IMR-90 (cell line): ENCODE measurements around the gene GPR45. TPM values are rescaled to one million over a fixed set of nuclear protein-coding genes. Genes with fewer than 3 reads are reported as not detected.

ENCODE experiments used
- ATAC-seq: fragments of 200-7000 bp; cut with Tn5 transposase; 2 replicates; pipeline ENCODE4 v1.9.1; 2020; ENCODE audit warnings: low read depth, mild to moderate bottlenecking, moderate library complexity
- BruUV-seq: library from RNA; stranded (reverse); fragments of 400-500 nt; replicated peaks from 2 replicates; lab custom pipeline; 2021; lab: Mats Ljungman, UMichigan
- CTCF ChIA-PET: fragments of 300-600 bp; formaldehyde crosslinking; extraction: SDS; loops from one replicate; lab custom pipeline; 2021; ENCODE audit warnings: antibody characterized with exemption; lab: Yijun Ruan, JAX
- POLR2A ChIA-PET: fragments of 300-600 bp; sonication (Branson Sonifier 250); formaldehyde crosslinking; loops from one replicate; lab custom pipeline; 2022; ENCODE audit warnings: antibody characterized with exemption; ENCODE audit not compliant: unreplicated experiment; lab: Charles Lee
- DNase-seq: peaks from one replicate; pipeline ENCODE4 v3.0.0; 2013
- H2AFZ ChIP-seq: replicated peaks from 2 replicates; pipeline ENCODE3; 2013; ENCODE audit warnings: low read length, mild to moderate bottlenecking; ENCODE audit not compliant: poor library complexity
- H2AK5ac ChIP-seq: 2 replicates; pipeline ENCODE4 v1.6.1; 2013; ENCODE audit warnings: low read depth, low read length, inconsistent platforms
- H2AK9ac ChIP-seq: replicated peaks from 2 replicates; pipeline ENCODE3; 2013; ENCODE audit warnings: mild to moderate bottlenecking, low read depth, low read length, moderate library complexity; ENCODE audit not compliant: poor library complexity
- H2BK120ac ChIP-seq: 2 replicates; pipeline ENCODE4 v1.6.1; 2013; ENCODE audit warnings: low read depth, low read length, inconsistent platforms
- H2BK15ac ChIP-seq: 3 replicates; pipeline ENCODE4 v1.6.1; 2013; ENCODE audit warnings: low read depth, low read length, inconsistent platforms
- H2BK20ac ChIP-seq: 2 replicates; pipeline ENCODE4 v1.6.1; 2013; ENCODE audit warnings: low read depth, mild to moderate bottlenecking, inconsistent platforms, low read length, moderate library complexity
- H2BK5ac ChIP-seq: 2 replicates; pipeline ENCODE4 v1.6.1; 2013; ENCODE audit warnings: mild to moderate bottlenecking, low read depth, low read length, inconsistent platforms; ENCODE audit not compliant: poor library complexity, severe bottlenecking
- H3K14ac ChIP-seq: replicated peaks from 2 replicates; pipeline ENCODE4 v1.6.1; 2013; ENCODE audit warnings: low read depth, low read length, inconsistent platforms
- H3K18ac ChIP-seq: 2 replicates; pipeline ENCODE4 v1.6.1; 2013; ENCODE audit warnings: low read depth, low read length, control low read depth
- H3K23ac ChIP-seq: 2 replicates; pipeline ENCODE4 v1.6.1; 2013; ENCODE audit warnings: low read depth, low read length, inconsistent platforms
- H3K27ac ChIP-seq: 2 replicates; pipeline ENCODE4 v1.5.1; 2013; ENCODE audit warnings: mild to moderate bottlenecking, control low read depth, low read length; ENCODE audit not compliant: insufficient read depth
- H3K27me3 ChIP-seq: 2 replicates; pipeline ENCODE4 v1.6.1; 2013; ENCODE audit warnings: low read length; ENCODE audit not compliant: control insufficient read depth, insufficient read depth
- H3K36me3 ChIP-seq: 2 replicates; pipeline ENCODE4 v1.6.1; 2013; ENCODE audit warnings: low read length, mixed read lengths; ENCODE audit not compliant: control insufficient read depth, insufficient read depth
- H3K4ac ChIP-seq: 2 replicates; pipeline ENCODE4 v1.6.1; 2013; ENCODE audit warnings: low read depth, low read length, inconsistent platforms
- H3K4me1 ChIP-seq: 2 replicates; pipeline ENCODE4 v1.6.1; 2013; ENCODE audit warnings: low read length, mixed read lengths; ENCODE audit not compliant: control insufficient read depth, insufficient read depth
- H3K4me2 ChIP-seq: 2 replicates; pipeline ENCODE4 v1.6.1; 2013; ENCODE audit warnings: low read depth, mild to moderate bottlenecking, control low read depth, low read length, moderate library complexity
- H3K4me3 ChIP-seq: 2 replicates; pipeline ENCODE4 v1.5.1; 2013; ENCODE audit warnings: low read depth, mild to moderate bottlenecking, control low read depth, low read length, moderate library complexity; ENCODE audit not compliant: insufficient read depth
- H3K56ac ChIP-seq: 2 replicates; pipeline ENCODE4 v1.6.1; 2013; ENCODE audit warnings: low read length, inconsistent platforms; ENCODE audit not compliant: insufficient read depth; ENCODE audit errors: extremely low read depth
- H3K79me1 ChIP-seq, 2 experiments: 2 replicates each; pipeline ENCODE4 v1.6.1; 2013; ENCODE audit warnings: low read length in 2 of 2, inconsistent platforms in 1 of 2, low read depth in 1 of 2
- H3K9ac ChIP-seq: 2 replicates; pipeline ENCODE4 v1.6.1; 2013; ENCODE audit warnings: low read depth, low read length, control low read depth
- H3K9me1 ChIP-seq: 2 replicates; pipeline ENCODE4 v1.6.1; 2013; ENCODE audit warnings: low read length, inconsistent platforms; ENCODE audit not compliant: insufficient read depth
- H3K9me3 ChIP-seq: 2 replicates; pipeline ENCODE4 v1.6.1; 2013; ENCODE audit warnings: low read length; ENCODE audit not compliant: control insufficient read depth, insufficient read depth
- H4K20me1 ChIP-seq: 2 replicates; pipeline ENCODE4 v1.6.1; 2013; ENCODE audit warnings: low read length, inconsistent platforms; ENCODE audit not compliant: insufficient read depth
- H4K5ac ChIP-seq: 2 replicates; pipeline ENCODE4 v1.6.1; 2013; ENCODE audit warnings: mild to moderate bottlenecking, low read depth, low read length, control low read depth
- H4K8ac ChIP-seq, 2 experiments: 2 replicates each; pipeline ENCODE4 v1.6.1; 2013; ENCODE audit warnings: low read depth in 2 of 2, low read length in 2 of 2, control low read depth in 1 of 2, inconsistent platforms in 1 of 2
- H4K91ac ChIP-seq: 2 replicates; pipeline ENCODE4 v1.6.1; 2013; ENCODE audit warnings: low read depth, low read length, inconsistent platforms; ENCODE audit not compliant: insufficient read depth
- BHLHE40 ChIP-seq: fragments of 150-350 bp; IDR thresholded peaks from 2 replicates; pipeline ENCODE4 v1.6.1; 2016; ENCODE audit warnings: mild to moderate bottlenecking, low read depth, low read length
- CEBPB ChIP-seq: IDR thresholded peaks from 2 replicates; pipeline ENCODE4 v1.6.1; 2012; ENCODE audit warnings: low read depth, low read length, improper control_type of control experiment
- CHD1 ChIP-seq: IDR thresholded peaks from 2 replicates; pipeline ENCODE4 v1.6.1; 2012; ENCODE audit warnings: low read depth, low read length, improper control_type of control experiment
- CTCF ChIP-seq: conservative IDR thresholded peaks from 2 replicates; pipeline ENCODE4 v1.5.1; 2012; ENCODE audit warnings: mild to moderate bottlenecking, low read depth, low read length, improper control_type of control experiment
- ELK1 ChIP-seq: fragments of 150-350 bp; IDR thresholded peaks from 2 replicates; pipeline ENCODE4 v1.6.1; 2016; ENCODE audit warnings: low read depth, mild to moderate bottlenecking, low read length, moderate library complexity, borderline replicate concordance
- FOS ChIP-seq: fragments of 150-350 bp; IDR thresholded peaks from 2 replicates; pipeline ENCODE4 v1.6.1; 2016; ENCODE audit warnings: low read depth, low read length
- MAFK ChIP-seq: IDR thresholded peaks from 2 replicates; pipeline ENCODE4 v1.6.1; 2012; ENCODE audit warnings: low read depth, low read length, improper control_type of control experiment
- MAZ ChIP-seq: IDR thresholded peaks from 2 replicates; pipeline ENCODE4 v1.6.1; 2012; ENCODE audit warnings: low read depth, mild to moderate bottlenecking, low read length, improper control_type of control experiment, moderate library complexity, borderline replicate concordance
- MXI1 ChIP-seq: IDR thresholded peaks from 2 replicates; pipeline ENCODE4 v1.6.1; 2012; ENCODE audit warnings: low read depth, mild to moderate bottlenecking, low read length, moderate library complexity, borderline replicate concordance
- NFE2L2 ChIP-seq: fragments of 150-350 bp; IDR thresholded peaks from 2 replicates; pipeline ENCODE4 v1.6.1; 2016; ENCODE audit warnings: low read depth, mild to moderate bottlenecking, low read length
- POLR2A ChIP-seq: IDR thresholded peaks from 2 replicates; pipeline ENCODE4 v1.6.1; 2012; ENCODE audit warnings: mild to moderate bottlenecking, low read depth, low read length
- RAD21 ChIP-seq: IDR thresholded peaks from 2 replicates; pipeline ENCODE4 v1.6.1; 2012; ENCODE audit warnings: low read length, improper control_type of control experiment
- RCOR1 ChIP-seq: IDR thresholded peaks from 2 replicates; pipeline ENCODE4 v1.6.1; 2012; ENCODE audit warnings: mild to moderate bottlenecking, low read length, improper control_type of control experiment; ENCODE audit not compliant: insufficient replicate concordance
- RFX5 ChIP-seq: IDR thresholded peaks from 2 replicates; pipeline ENCODE4 v1.8.0; 2012; ENCODE audit warnings: low read depth, mild to moderate bottlenecking, low read length, moderate library complexity
- SMC3 ChIP-seq: fragments of 150-350 bp; IDR thresholded peaks from 2 replicates; pipeline ENCODE4 v1.6.1; 2016; ENCODE audit warnings: low read depth, mild to moderate bottlenecking, antibody characterized with exemption, low read length, moderate library complexity
- USF2 ChIP-seq: fragments of 150-350 bp; IDR thresholded peaks from 2 replicates; pipeline ENCODE4 v1.6.1; 2017; ENCODE audit warnings: mild to moderate bottlenecking, antibody characterized with exemption, low read length, low read depth
- WGBS, 2 experiments: methylation state at CpG; one replicate each; pipeline versions ENCODE4 v1.1.5 to v1.1.7; 2013; ENCODE audit warnings: missing lambda C conversion rate in 2 of 2; ENCODE audit not compliant: insufficient read length in 1 of 2; ENCODE audit errors: extremely low coverage in 2 of 2; 5-methylcytosine and 5-hydroxymethylcytosine counted together
- dilution Hi-C: fragments of 300-500 bp; cut with HindIII; formaldehyde crosslinking; loops from one replicate; pipeline ENCODE4 v1.14.3; 2018; ENCODE audit warnings: low sequenced_read_pairs; ENCODE audit not compliant: unreplicated experiment
- in situ Hi-C: fragments of 300-500 bp; cut with MboI; formaldehyde crosslinking; loops from 3 replicates; pipeline ENCODE4 v1.14.3; 2019; ENCODE audit warnings: low sequenced_read_pairs, inconsistent platforms, mixed read lengths
- intact Hi-C: fragments of 100-400 bp; cut with micrococcal nuclease; formaldehyde crosslinking; loops from 2 replicates; pipeline ENCODE4 v1.10.0; 2022
- polyA plus RNA-seq, 3 experiments: library from polyadenylated mRNA; depleted of rRNA; stranded (reverse); fragments of >200 nt; gene quantifications; 2 replicates each; pipeline ENCODE4 v1.2.3, GENCODE V29; 2012; ENCODE audit warnings: low replicate concordance in 1 of 3
- total RNA-seq: library from RNA; depleted of rRNA; stranded (reverse); fragments of >200 nt; gene quantifications from 2 replicates; pipeline ENCODE4 v1.2.3, GENCODE V29; 2012

The GPR45 gene
- total and polyA plus RNA-seq, 2 of the 4 experiments (the other 2 are of a cell fraction) = not detected

GRCh38 chr2:105257981-105258380, 16.4 kb downstream of the GPR45 start:
- H3K36me3 ChIP-seq = no peaks in the 10 kb centered on the region
- H3K4me2 ChIP-seq = no peak overlapping the region
- intact Hi-C loops (no loop called here), in situ Hi-C loops (no loop called here), dilution Hi-C loops (no loop called here)
- no peak overlapping the region for H2BK15ac ChIP-seq
- DNase-seq = peak; percentile 48
- H3K79me1 ChIP-seq = no peaks in the 10 kb centered on the region
- no peak overlapping the region for H2BK5ac ChIP-seq
- H3K23ac ChIP-seq = no peak overlapping the region
- peaks cover 6% of the 10 kb centered on the region for H3K9me1 ChIP-seq
- no peak overlapping the region for H4K5ac ChIP-seq
- H3K9ac ChIP-seq = no peak overlapping the region
- no peak overlapping the region for H3K14ac ChIP-seq
- no peak overlapping the region for H3K56ac ChIP-seq
- no peak overlapping the region for H2AK5ac ChIP-seq
- H4K20me1 ChIP-seq = no peaks in the 10 kb centered on the region
- ATAC-seq = no peak
- no peaks in the 10 kb centered on the region for H3K9me3 ChIP-seq
- ChIA-PET CTCF (no interaction called here), POLR2A (no interaction called here)
- H4K91ac ChIP-seq = no peak overlapping the region
- BruUV-seq = no TSS peak
- no peak overlapping the region for H2AFZ ChIP-seq
- H2AK9ac ChIP-seq = no peak overlapping the region
- H3K4me3 ChIP-seq = no peak overlapping the region
- TF ChIP-seq MXI1 (no peak), RCOR1 (no peak), MAZ (no peak), MAFK (no peak), BHLHE40 (no peak), CEBPB (no peak), RFX5 (no peak), CTCF (no peak), NFE2L2 (no peak), SMC3 (no peak), CHD1 (no peak), RAD21 (no peak), ELK1 (no peak), POLR2A (no peak), USF2 (no peak), FOS (no peak)
- H4K8ac ChIP-seq = no peak overlapping the region
- no peaks in the 10 kb centered on the region; the same call in 1 of the 2 replicates for H3K27me3 ChIP-seq
- H3K4ac ChIP-seq = no peak overlapping the region
- no CpG with 5 or more reads among the region's 3 CpGs for WGBS, 2 experiments
- no peak overlapping the region for H2BK20ac ChIP-seq
- H3K4me1 ChIP-seq = peaks cover 3% of the 10 kb centered on the region; the same call in 1 of the 2 replicates
- H3K18ac ChIP-seq = no peak overlapping the region
- no peak overlapping the region for H2BK120ac ChIP-seq
- no peak overlapping the region for H3K27ac ChIP-seq
